Lower lobe of right lung (tissue), 2 donors: ENCODE results near the gene NFATC2. TPM values are rescaled to one million over a fixed set of nuclear protein-coding genes. Genes with fewer than 3 reads are reported as not detected.

Experiments
- ATAC-seq, 2 donors: fragments of 200-7000 bp; cut with Tn5 transposase; one replicate each; pipeline ENCODE4 v1.9.1; 2020 to 2022; ENCODE audit warnings: mild to moderate bottlenecking in 2 of 2, moderate library complexity in 2 of 2
- DNase-seq: peaks from one replicate; pipeline ENCODE4 v3.0.0-alpha.2; 2020
- H3K27ac ChIP-seq: fragments of 200-600 bp; one replicate; pipeline ENCODE4 v1.8.0; 2022
- H3K27me3 ChIP-seq: fragments of 200-600 bp; one replicate; pipeline ENCODE4 v1.8.0; 2022; ENCODE audit warnings: low read depth
- H3K36me3 ChIP-seq: fragments of 200-600 bp; one replicate; pipeline ENCODE4 v1.8.0; 2022; ENCODE audit warnings: mild to moderate bottlenecking
- H3K4me1 ChIP-seq: fragments of 200-600 bp; one replicate; pipeline ENCODE4 v1.8.0; 2022
- H3K4me3 ChIP-seq: fragments of 200-600 bp; one replicate; pipeline ENCODE4 v1.8.0; 2022; ENCODE audit warnings: mild to moderate bottlenecking
- H3K9me3 ChIP-seq: fragments of 200-600 bp; one replicate; pipeline ENCODE4 v1.8.0; 2022
- intact Hi-C: fragments of 100-400 bp; cut with DNase I; formaldehyde crosslinking; loops from one replicate; pipeline ENCODE4 v1.11.0; 2022
- total RNA-seq: library from RNA; stranded (reverse); fragmentation: NEBNext Ultra II Directional; extraction: Animal tissue kit (Norgen Biotek cat#: 25700); gene quantifications from one replicate; pipeline ENCODE4 v1.2.1, GENCODE V29; 2021
- TF ChIP-seq, protein P1 (sequence below): fragments of 200-600 bp; IDR thresholded peaks from one replicate; pipeline ENCODE4 v1.8.0; 2022; ENCODE audit warnings: antibody characterized with exemption, mild to moderate bottlenecking
- donor health status: DM: no; HTN: yes; CAD: no; lungs with severe emphysema.

The NFATC2 gene
- total RNA-seq, 1 donor from 2014 or later, result 6.6 TPM

DNA sequence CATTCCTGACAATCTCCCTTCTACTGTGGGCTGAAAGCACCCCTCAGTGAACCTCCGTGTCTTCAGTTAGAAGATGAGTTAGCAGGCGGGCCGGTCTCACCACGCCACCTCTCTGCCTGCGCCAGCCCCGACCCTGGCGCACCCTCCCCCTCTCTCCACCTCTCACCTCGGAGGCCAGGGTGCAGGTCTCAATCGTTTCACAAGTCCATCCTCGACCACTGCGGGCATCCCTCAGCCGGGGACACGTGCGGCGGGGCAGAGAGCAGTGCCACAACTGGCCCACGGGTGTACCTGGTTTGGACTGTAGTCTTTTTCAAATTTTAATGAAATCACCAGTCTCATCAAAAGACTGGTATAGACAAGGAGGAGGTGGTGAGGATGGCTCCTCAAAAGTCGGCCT, 34.4 kb downstream of the NFATC2 start:
- DNase-seq (no peak), ATAC-seq (no peak)
- TF ChIP-seq, protein P1, sequence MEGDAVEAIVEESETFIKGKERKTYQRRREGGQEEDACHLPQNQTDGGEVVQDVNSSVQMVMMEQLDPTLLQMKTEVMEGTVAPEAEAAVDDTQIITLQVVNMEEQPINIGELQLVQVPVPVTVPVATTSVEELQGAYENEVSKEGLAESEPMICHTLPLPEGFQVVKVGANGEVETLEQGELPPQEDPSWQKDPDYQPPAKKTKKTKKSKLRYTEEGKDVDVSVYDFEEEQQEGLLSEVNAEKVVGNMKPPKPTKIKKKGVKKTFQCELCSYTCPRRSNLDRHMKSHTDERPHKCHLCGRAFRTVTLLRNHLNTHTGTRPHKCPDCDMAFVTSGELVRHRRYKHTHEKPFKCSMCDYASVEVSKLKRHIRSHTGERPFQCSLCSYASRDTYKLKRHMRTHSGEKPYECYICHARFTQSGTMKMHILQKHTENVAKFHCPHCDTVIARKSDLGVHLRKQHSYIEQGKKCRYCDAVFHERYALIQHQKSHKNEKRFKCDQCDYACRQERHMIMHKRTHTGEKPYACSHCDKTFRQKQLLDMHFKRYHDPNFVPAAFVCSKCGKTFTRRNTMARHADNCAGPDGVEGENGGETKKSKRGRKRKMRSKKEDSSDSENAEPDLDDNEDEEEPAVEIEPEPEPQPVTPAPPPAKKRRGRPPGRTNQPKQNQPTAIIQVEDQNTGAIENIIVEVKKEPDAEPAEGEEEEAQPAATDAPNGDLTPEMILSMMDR, result no peak

DNA sequence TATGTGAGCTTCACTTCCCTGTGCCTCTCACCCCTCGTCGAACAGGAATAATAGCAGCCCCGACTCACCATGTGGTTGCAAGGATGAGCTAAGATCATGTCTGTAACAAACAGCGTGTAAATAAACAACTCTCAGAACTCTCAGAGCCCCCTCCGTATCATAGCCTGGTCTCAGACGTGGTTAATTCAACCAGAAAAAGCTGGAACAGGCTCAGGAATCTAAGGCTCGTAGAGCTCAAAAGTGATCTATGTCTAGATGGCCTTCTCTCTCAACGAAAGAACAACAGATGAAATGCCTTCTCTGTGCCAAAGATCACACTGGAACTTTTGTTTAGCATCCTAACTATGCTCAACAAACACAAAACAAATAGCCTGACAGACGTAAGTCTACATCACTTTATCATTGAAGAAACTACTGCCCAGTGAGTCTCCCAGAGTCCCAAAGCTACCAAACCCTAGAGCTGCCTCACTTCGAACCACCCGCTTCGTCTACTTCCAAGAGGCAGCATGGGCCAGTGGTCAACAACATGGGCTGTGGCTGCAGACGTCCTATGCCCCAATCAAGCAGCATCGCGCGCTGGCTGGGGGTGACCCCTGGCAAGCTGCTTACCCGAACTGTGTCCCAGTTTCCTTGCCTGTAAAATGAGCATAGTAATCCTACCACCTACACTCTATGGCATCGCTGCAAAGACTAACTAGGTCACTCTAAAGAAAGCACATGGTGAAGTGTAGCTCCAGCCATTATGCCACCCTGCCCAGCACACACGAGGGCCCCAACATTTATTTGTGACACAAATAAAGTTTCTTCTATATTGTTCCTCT, 35.1 kb downstream of the NFATC2 start:
- no peaks in the 10 kb centered on the region for H3K4me1 ChIP-seq
- no peaks in the 10 kb centered on the region for H3K9me3 ChIP-seq
- H3K36me3 ChIP-seq, result no peaks in the 10 kb centered on the region
- no peak overlapping the region for H3K27ac ChIP-seq
- intact Hi-C loops, result no loop called here
- DNase-seq (no peak), ATAC-seq (no peak)
- TF ChIP-seq, protein P1, result no peak
- H3K27me3 ChIP-seq, result no peaks in the 10 kb centered on the region
- H3K4me3 ChIP-seq, result no peak overlapping the region

More for the DNA sequence above, 34.4 kb downstream of the NFATC2 start:
- H3K4me1 ChIP-seq, result no peaks in the 10 kb centered on the region
- intact Hi-C loops, result no loop called here
- no peaks in the 10 kb centered on the region for H3K36me3 ChIP-seq
- H3K9me3 ChIP-seq, result no peaks in the 10 kb centered on the region
- H3K27me3 ChIP-seq, result no peaks in the 10 kb centered on the region
- H3K4me3 ChIP-seq, result no peak overlapping the region
- no peak overlapping the region for H3K27ac ChIP-seq

DNA sequence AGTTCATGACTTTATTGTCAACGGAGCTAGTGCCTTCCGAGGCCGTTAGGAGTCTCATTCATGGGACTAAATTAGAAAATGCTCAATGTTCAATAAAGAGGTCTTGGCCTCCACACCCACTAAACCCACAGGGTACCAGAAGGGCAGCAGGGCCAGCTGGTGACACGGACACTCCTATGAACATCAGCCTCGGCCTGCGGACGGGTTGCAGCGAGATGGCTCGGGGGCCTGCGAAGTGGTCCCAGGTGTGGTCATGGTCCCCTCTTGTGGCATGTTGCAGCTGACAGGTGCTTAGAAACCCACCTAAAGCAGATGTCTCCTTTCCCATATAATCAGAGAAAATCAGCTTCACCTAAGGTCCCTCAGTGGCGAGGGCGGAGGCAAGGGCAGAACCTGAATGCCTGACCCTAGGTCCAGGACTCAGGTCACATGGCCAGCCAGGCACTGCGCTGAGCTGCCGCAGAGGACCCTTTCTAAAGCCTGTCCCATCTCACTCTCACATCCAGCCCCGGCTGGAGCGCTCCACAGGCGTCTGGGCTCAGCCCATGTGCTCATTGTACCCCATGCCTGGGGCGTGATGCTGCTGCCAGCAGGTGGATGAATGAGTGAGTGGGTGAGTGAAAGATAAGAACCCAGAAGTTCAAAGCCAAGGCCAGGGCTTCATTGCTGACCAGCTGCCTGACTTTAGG, 35.8 kb downstream of the NFATC2 start:
- TF ChIP-seq, protein P1, result no peak
- Histone ChIP-seq H3K9me3 (no peaks in the 10 kb centered on the region), H3K27ac (no peak overlapping the region), H3K27me3 (no peaks in the 10 kb centered on the region), H3K36me3 (no peaks in the 10 kb centered on the region), H3K4me3 (no peak overlapping the region), H3K4me1 (no peaks in the 10 kb centered on the region)
- DNase-seq, result no peak
- intact Hi-C loops, result no loop called here
- no peak for ATAC-seq

DNA sequence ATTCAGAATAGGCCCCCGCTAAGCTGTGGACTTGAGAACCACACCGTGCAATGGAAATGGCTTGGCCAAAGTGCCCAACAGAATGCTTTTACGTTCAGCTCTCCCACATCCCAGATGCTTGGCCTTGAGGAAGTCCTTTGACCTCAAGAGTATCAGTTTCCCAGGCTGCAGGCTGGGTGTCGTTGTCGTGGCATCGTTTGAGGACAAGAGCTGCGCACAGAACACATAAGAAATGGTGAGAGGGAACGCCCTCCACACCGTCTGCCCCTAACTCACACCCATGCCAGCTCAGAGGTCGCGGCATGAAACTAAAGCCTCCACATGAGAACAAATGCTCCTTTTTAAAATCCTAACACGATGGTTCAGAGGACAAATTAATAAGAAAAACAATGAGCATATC, 37.0 kb downstream of the NFATC2 start:
- H3K27ac ChIP-seq, result no peak overlapping the region
- no peaks in the 10 kb centered on the region for H3K9me3 ChIP-seq
- H3K4me3 ChIP-seq, result no peak overlapping the region
- DNase-seq (no peak), ATAC-seq (no peak)
- no peaks in the 10 kb centered on the region for H3K4me1 ChIP-seq
- intact Hi-C loops, result no loop called here
- TF ChIP-seq, protein P1, result no peak
- no peaks in the 10 kb centered on the region for H3K27me3 ChIP-seq
- no peaks in the 10 kb centered on the region for H3K36me3 ChIP-seq

DNA sequence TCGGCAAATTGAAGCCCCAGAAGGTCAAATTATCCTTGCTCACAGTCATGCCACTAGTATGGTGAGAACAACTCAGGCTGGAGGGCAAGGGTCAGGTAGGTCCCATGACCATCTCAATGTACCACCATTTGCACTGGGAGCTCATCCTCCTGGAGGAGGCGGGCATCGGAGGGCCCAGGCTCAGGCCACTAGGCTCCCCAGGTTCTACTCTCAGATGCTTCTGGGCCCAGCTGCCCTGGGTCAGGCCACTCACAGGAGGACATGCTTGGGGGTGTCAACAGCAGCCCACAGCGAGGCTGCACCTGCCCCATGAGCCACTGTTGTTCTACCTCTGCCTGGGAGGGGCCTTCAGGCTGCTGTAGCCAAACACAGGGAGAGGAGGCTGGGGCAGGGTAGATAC, 39.1 kb downstream of the NFATC2 start:
- Histone ChIP-seq H3K4me1 (peaks cover 3% of the 10 kb centered on the region), H3K27ac (no peak overlapping the region), H3K9me3 (no peaks in the 10 kb centered on the region), H3K4me3 (no peak overlapping the region), H3K27me3 (no peaks in the 10 kb centered on the region), H3K36me3 (no peaks in the 10 kb centered on the region)
- TF ChIP-seq, protein P1, result no peak
- intact Hi-C loops, result no loop called here
- ATAC-seq, result no peak
- no peak for DNase-seq
